Stimulated activated CD4-positive, alpha-beta T cell treated with anti-CD3 and anti-CD28 coated beads, Interleukin-1b, Interleukin-23, amount 100 ng/mL, for 1 hour (primary cell): ENCODE results near the gene HIGD1C.

ENCODE experiments used
- DNase-seq, 2 donors: peaks; one replicate each; pipeline ENCODE4 v3.0.0-alpha.2; 2020; ENCODE audit warnings: low read depth in 2 of 2

HIGD1C gene

GRCh38 chr12:51018956-51019355, 66.6 kb downstream of the HIGD1C start:
- no peak for DNase-seq

- DNase-seq, result no peak
Measured at GRCh38 chr12:51019927-51020326, 67.6 kb downstream of the HIGD1C start.
